ENCODE measurements around the gene LCE3E.

The LCE3E gene

DNA sequence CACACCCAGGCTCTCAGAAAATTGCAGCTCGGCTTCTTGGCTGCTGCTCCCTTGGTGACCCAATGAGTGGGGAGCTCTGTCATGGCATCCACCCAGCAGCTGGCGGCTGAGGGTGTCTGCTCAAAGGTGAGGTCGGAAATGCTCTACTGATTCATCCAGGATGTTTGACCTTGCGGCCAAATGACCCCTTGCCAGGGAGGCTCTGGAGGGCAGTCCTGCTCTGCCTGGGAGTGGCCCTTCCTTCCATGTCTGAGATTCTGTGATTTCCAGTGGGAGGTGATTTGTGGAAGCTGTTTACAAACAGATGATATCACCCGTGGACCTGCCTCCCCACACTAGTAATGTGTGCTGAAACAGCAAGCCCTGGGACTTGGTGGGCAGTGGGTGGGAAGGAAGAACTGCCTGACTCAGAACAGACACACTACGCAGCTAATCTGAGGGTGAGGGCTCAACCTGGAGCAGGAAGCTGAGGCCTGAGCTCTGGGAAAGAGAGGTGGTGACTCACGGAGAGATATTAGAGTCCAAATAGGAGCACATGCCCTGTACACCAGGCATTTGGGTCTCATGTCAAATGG is 49.3 kb downstream of the LCE3E start:
- in situ Hi-C loops (cut with HindIII; ENCODE audit: low sequenced_read_pairs): no loop called here

DNA sequence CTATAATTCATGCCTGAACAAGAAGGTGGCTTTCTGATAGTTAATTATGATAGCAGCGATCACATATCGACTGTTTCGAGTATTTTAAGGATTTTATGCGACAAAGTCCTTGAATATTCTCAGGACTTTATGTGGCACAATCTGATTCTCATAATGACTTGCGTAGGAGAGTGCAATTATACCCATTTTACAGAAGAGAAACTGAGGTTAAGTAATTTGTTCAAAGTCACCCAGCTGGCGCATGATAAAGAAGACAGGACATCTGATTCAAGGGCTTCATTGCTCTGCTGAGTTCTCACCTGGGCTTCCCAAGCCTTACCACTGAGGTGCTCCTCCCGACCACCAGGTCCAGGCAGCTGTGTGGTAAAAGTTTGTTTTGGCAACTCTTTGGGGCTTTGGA is 50.5 kb downstream of the LCE3E start:
- in situ Hi-C loops (cut with HindIII; ENCODE audit: low sequenced_read_pairs): no loop called here
